IMR-90 (cell line): ENCODE data around the gene H6PD. TPM values are rescaled to one million over a fixed set of nuclear protein-coding genes. Genes with fewer than 3 reads are reported as not detected.

Experiments
- ATAC-seq: fragments of 200-7000 bp; cut with Tn5 transposase; 2 replicates; pipeline ENCODE4 v1.9.1; 2020; ENCODE audit warnings: low read depth, mild to moderate bottlenecking, moderate library complexity
- BruUV-seq: library from RNA; stranded (reverse); fragments of 400-500 nt; replicated peaks from 2 replicates; lab custom pipeline; 2021; lab: Mats Ljungman, UMichigan
- CTCF ChIA-PET: fragments of 300-600 bp; formaldehyde crosslinking; extraction: SDS; loops from one replicate; lab custom pipeline; 2021; ENCODE audit warnings: antibody characterized with exemption; lab: Yijun Ruan, JAX
- POLR2A ChIA-PET: fragments of 300-600 bp; sonication (Branson Sonifier 250); formaldehyde crosslinking; loops from one replicate; lab custom pipeline; 2022; ENCODE audit warnings: antibody characterized with exemption; ENCODE audit not compliant: unreplicated experiment; lab: Charles Lee
- DNase-seq: peaks from one replicate; pipeline ENCODE4 v3.0.0; 2013
- H2AFZ ChIP-seq: replicated peaks from 2 replicates; pipeline ENCODE3; 2013; ENCODE audit warnings: low read length, mild to moderate bottlenecking; ENCODE audit not compliant: poor library complexity
- H2AK5ac ChIP-seq: 2 replicates; pipeline ENCODE4 v1.6.1; 2013; ENCODE audit warnings: low read depth, low read length, inconsistent platforms
- H2AK9ac ChIP-seq: replicated peaks from 2 replicates; pipeline ENCODE3; 2013; ENCODE audit warnings: mild to moderate bottlenecking, low read depth, low read length, moderate library complexity; ENCODE audit not compliant: poor library complexity
- H2BK120ac ChIP-seq: 2 replicates; pipeline ENCODE4 v1.6.1; 2013; ENCODE audit warnings: low read depth, low read length, inconsistent platforms
- H2BK15ac ChIP-seq: 3 replicates; pipeline ENCODE4 v1.6.1; 2013; ENCODE audit warnings: low read depth, low read length, inconsistent platforms
- H2BK20ac ChIP-seq: 2 replicates; pipeline ENCODE4 v1.6.1; 2013; ENCODE audit warnings: low read depth, mild to moderate bottlenecking, inconsistent platforms, low read length, moderate library complexity
- H2BK5ac ChIP-seq: 2 replicates; pipeline ENCODE4 v1.6.1; 2013; ENCODE audit warnings: mild to moderate bottlenecking, low read depth, low read length, inconsistent platforms; ENCODE audit not compliant: poor library complexity, severe bottlenecking
- H3K14ac ChIP-seq: replicated peaks from 2 replicates; pipeline ENCODE4 v1.6.1; 2013; ENCODE audit warnings: low read depth, low read length, inconsistent platforms
- H3K18ac ChIP-seq: 2 replicates; pipeline ENCODE4 v1.6.1; 2013; ENCODE audit warnings: low read depth, low read length, control low read depth
- H3K23ac ChIP-seq: 2 replicates; pipeline ENCODE4 v1.6.1; 2013; ENCODE audit warnings: low read depth, low read length, inconsistent platforms
- H3K27ac ChIP-seq: 2 replicates; pipeline ENCODE4 v1.5.1; 2013; ENCODE audit warnings: mild to moderate bottlenecking, control low read depth, low read length; ENCODE audit not compliant: insufficient read depth
- H3K27me3 ChIP-seq: 2 replicates; pipeline ENCODE4 v1.6.1; 2013; ENCODE audit warnings: low read length; ENCODE audit not compliant: control insufficient read depth, insufficient read depth
- H3K36me3 ChIP-seq: 2 replicates; pipeline ENCODE4 v1.6.1; 2013; ENCODE audit warnings: low read length, mixed read lengths; ENCODE audit not compliant: control insufficient read depth, insufficient read depth
- H3K4ac ChIP-seq: 2 replicates; pipeline ENCODE4 v1.6.1; 2013; ENCODE audit warnings: low read depth, low read length, inconsistent platforms
- H3K4me1 ChIP-seq: 2 replicates; pipeline ENCODE4 v1.6.1; 2013; ENCODE audit warnings: low read length, mixed read lengths; ENCODE audit not compliant: control insufficient read depth, insufficient read depth
- H3K4me2 ChIP-seq: 2 replicates; pipeline ENCODE4 v1.6.1; 2013; ENCODE audit warnings: low read depth, mild to moderate bottlenecking, control low read depth, low read length, moderate library complexity
- H3K4me3 ChIP-seq: 2 replicates; pipeline ENCODE4 v1.5.1; 2013; ENCODE audit warnings: low read depth, mild to moderate bottlenecking, control low read depth, low read length, moderate library complexity; ENCODE audit not compliant: insufficient read depth
- H3K56ac ChIP-seq: 2 replicates; pipeline ENCODE4 v1.6.1; 2013; ENCODE audit warnings: low read length, inconsistent platforms; ENCODE audit not compliant: insufficient read depth; ENCODE audit errors: extremely low read depth
- H3K79me1 ChIP-seq, 2 experiments: 2 replicates each; pipeline ENCODE4 v1.6.1; 2013; ENCODE audit warnings: low read length in 2 of 2, inconsistent platforms in 1 of 2, low read depth in 1 of 2
- H3K9ac ChIP-seq: 2 replicates; pipeline ENCODE4 v1.6.1; 2013; ENCODE audit warnings: low read depth, low read length, control low read depth
- H3K9me1 ChIP-seq: 2 replicates; pipeline ENCODE4 v1.6.1; 2013; ENCODE audit warnings: low read length, inconsistent platforms; ENCODE audit not compliant: insufficient read depth
- H3K9me3 ChIP-seq: 2 replicates; pipeline ENCODE4 v1.6.1; 2013; ENCODE audit warnings: low read length; ENCODE audit not compliant: control insufficient read depth, insufficient read depth
- H4K20me1 ChIP-seq: 2 replicates; pipeline ENCODE4 v1.6.1; 2013; ENCODE audit warnings: low read length, inconsistent platforms; ENCODE audit not compliant: insufficient read depth
- H4K5ac ChIP-seq: 2 replicates; pipeline ENCODE4 v1.6.1; 2013; ENCODE audit warnings: mild to moderate bottlenecking, low read depth, low read length, control low read depth
- H4K8ac ChIP-seq, 2 experiments: 2 replicates each; pipeline ENCODE4 v1.6.1; 2013; ENCODE audit warnings: low read depth in 2 of 2, low read length in 2 of 2, control low read depth in 1 of 2, inconsistent platforms in 1 of 2
- H4K91ac ChIP-seq: 2 replicates; pipeline ENCODE4 v1.6.1; 2013; ENCODE audit warnings: low read depth, low read length, inconsistent platforms; ENCODE audit not compliant: insufficient read depth
- MAZ ChIP-seq: IDR thresholded peaks from 2 replicates; pipeline ENCODE4 v1.6.1; 2012; ENCODE audit warnings: low read depth, mild to moderate bottlenecking, low read length, improper control_type of control experiment, moderate library complexity, borderline replicate concordance
- WGBS, 2 experiments: methylation state at CpG; one replicate each; pipeline versions ENCODE4 v1.1.5 to v1.1.7; 2013; ENCODE audit warnings: missing lambda C conversion rate in 2 of 2; ENCODE audit not compliant: insufficient read length in 1 of 2; ENCODE audit errors: extremely low coverage in 2 of 2; 5-methylcytosine and 5-hydroxymethylcytosine counted together
- dilution Hi-C: fragments of 300-500 bp; cut with HindIII; formaldehyde crosslinking; loops from one replicate; pipeline ENCODE4 v1.14.3; 2018; ENCODE audit warnings: low sequenced_read_pairs; ENCODE audit not compliant: unreplicated experiment
- in situ Hi-C: fragments of 300-500 bp; cut with MboI; formaldehyde crosslinking; loops from 3 replicates; pipeline ENCODE4 v1.14.3; 2019; ENCODE audit warnings: low sequenced_read_pairs, inconsistent platforms, mixed read lengths
- intact Hi-C: fragments of 100-400 bp; cut with micrococcal nuclease; formaldehyde crosslinking; loops from 2 replicates; pipeline ENCODE4 v1.10.0; 2022
- polyA plus RNA-seq, 3 experiments: library from polyadenylated mRNA; depleted of rRNA; stranded (reverse); fragments of >200 nt; gene quantifications; 2 replicates each; pipeline ENCODE4 v1.2.3, GENCODE V29; 2012; ENCODE audit warnings: low replicate concordance in 1 of 3
- total RNA-seq: library from RNA; depleted of rRNA; stranded (reverse); fragments of >200 nt; gene quantifications from 2 replicates; pipeline ENCODE4 v1.2.3, GENCODE V29; 2012
- TF ChIP-seq, protein P1 (sequence below): conservative IDR thresholded peaks from 2 replicates; pipeline ENCODE4 v1.5.1; 2012; ENCODE audit warnings: mild to moderate bottlenecking, low read depth, low read length, improper control_type of control experiment

The H6PD gene
- total and polyA plus RNA-seq, 2 of the 4 experiments (the other 2 are of a cell fraction), result 9.3 to 22.1 TPM

DNA sequence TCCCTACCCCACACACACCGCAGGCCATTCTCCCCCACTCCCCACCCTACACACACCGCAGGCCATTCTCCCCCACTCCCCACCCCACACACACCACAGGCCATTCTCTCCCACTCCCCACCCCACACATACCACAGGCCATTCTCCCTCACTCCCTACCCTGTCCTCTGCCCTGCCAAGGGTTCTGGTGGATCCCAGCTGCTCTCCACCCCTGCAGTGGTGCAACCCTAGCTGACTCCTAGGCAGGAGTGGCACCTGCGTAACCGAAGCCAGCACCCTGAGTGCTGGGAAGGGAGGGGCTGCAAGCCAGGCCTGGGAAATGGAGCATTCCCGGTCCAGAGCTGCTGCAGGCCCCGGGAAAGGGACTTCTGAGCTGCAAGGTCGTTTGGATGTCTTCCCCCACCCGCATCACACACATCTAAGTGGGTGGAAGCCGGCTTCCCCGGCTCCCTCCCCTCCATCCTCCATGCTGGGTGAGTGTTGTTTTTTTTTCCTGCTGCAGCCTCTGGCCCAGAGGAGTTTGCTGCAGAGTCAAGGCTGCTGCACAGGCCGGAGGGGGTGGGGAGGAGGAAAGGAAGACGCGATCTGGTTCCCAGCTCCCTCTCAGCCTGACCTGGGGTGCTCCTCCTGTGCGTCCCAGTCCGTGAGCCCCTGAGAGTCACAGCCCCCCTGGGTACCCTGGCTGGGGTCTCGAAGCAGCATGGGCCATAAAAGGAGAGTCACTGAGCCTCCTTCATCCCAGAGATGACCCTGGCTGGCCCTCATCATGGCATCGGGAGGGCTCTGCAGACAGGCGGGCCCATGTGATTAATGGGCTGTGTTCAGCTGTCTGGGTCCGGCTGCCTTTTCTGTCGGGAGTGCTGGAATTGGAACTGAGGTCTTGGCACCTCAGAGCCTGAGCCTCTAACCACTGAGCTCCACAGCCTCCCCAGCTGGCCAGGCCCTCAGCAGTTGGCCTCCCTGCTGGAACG, 16.1 kb downstream of the H6PD start:
- H3K4me3 ChIP-seq, result no peak overlapping the region
- peak overlapping the region; percentile 5 for H2AK9ac ChIP-seq
- no peak overlapping the region for H4K5ac ChIP-seq
- H3K4me1 ChIP-seq, result peaks cover 10% of the 10 kb centered on the region; the same call in 1 of the 2 replicates
- peak; percentile 44 for ATAC-seq
- dilution Hi-C loops (no loop called here), intact Hi-C loops (loop anchor here (1.0 kb wide), 1 partner anchor 140 kb away; no protein-coding TSS in a partner anchor), in situ Hi-C loops (no loop called here)
- H3K4me2 ChIP-seq, result no peak overlapping the region
- peak; percentile 21 for DNase-seq
- H3K4ac ChIP-seq, result no peak overlapping the region
- H3K18ac ChIP-seq, result no peak overlapping the region
- H2BK120ac ChIP-seq, result no peak overlapping the region
- H3K9ac ChIP-seq, result no peak overlapping the region
- peaks cover 0 to 8% of the 10 kb centered on the region in 2 experiments; a peak in 2 of 4 replicates for H3K79me1 ChIP-seq
- no peak overlapping the region for H3K14ac ChIP-seq
- no peaks in the 10 kb centered on the region for H3K9me3 ChIP-seq
- H2BK20ac ChIP-seq, result no peak overlapping the region
- H3K9me1 ChIP-seq, result no peaks in the 10 kb centered on the region
- H2BK15ac ChIP-seq, result no peak overlapping the region
- H2AK5ac ChIP-seq, result no peak overlapping the region
- no TSS peak for BruUV-seq
- no peak overlapping the region for H4K8ac ChIP-seq
- peaks cover 6% of the 10 kb centered on the region; the same call in 1 of the 2 replicates for H4K20me1 ChIP-seq
- WGBS, 2 experiments, result 48% methylated on average over 9 of the region's 21 CpGs; no CpG with 5 or more reads in 1 of the 2 experiments
- no peak overlapping the region for H3K23ac ChIP-seq
- peak overlapping the region; percentile 69 for H2AFZ ChIP-seq
- H3K27me3 ChIP-seq, result no peaks in the 10 kb centered on the region
- no peak overlapping the region for H3K56ac ChIP-seq
- TF ChIP-seq MAZ, result peak; percentile 14; the same call in 1 of the 2 replicates
- TF ChIP-seq, protein P1, sequence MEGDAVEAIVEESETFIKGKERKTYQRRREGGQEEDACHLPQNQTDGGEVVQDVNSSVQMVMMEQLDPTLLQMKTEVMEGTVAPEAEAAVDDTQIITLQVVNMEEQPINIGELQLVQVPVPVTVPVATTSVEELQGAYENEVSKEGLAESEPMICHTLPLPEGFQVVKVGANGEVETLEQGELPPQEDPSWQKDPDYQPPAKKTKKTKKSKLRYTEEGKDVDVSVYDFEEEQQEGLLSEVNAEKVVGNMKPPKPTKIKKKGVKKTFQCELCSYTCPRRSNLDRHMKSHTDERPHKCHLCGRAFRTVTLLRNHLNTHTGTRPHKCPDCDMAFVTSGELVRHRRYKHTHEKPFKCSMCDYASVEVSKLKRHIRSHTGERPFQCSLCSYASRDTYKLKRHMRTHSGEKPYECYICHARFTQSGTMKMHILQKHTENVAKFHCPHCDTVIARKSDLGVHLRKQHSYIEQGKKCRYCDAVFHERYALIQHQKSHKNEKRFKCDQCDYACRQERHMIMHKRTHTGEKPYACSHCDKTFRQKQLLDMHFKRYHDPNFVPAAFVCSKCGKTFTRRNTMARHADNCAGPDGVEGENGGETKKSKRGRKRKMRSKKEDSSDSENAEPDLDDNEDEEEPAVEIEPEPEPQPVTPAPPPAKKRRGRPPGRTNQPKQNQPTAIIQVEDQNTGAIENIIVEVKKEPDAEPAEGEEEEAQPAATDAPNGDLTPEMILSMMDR, result no peak
- H2BK5ac ChIP-seq, result no peak overlapping the region
- H4K91ac ChIP-seq, result no peak overlapping the region
- H3K27ac ChIP-seq, result no peak overlapping the region
- ChIA-PET CTCF (interaction anchor here (0.6 to 1.5 kb wide), 5 partner anchors 12 to 654 kb away, joined by 3 to 8 read pairs (median 4); partner anchors contain the start of gene H6PD), POLR2A (interaction anchor here (0.7 kb wide), 1 partner anchor 647 kb away, joined by 5 read pairs; no protein-coding TSS in a partner anchor)
- H3K36me3 ChIP-seq, result peaks cover 11% of the 10 kb centered on the region; the same call in 1 of the 2 replicates
